CD4-positive, alpha-beta T cell treated with Interleukin-21 for 1 hour (primary cell): ENCODE data around the gene AMDHD1.
A peak's percentile ranks its signal among the peaks of the same experiment; 100 is the strongest.

Experiments
- DNase-seq: peaks from one replicate; pipeline ENCODE4 v3.0.0-alpha.2; 2020

Gene AMDHD1, protein sequence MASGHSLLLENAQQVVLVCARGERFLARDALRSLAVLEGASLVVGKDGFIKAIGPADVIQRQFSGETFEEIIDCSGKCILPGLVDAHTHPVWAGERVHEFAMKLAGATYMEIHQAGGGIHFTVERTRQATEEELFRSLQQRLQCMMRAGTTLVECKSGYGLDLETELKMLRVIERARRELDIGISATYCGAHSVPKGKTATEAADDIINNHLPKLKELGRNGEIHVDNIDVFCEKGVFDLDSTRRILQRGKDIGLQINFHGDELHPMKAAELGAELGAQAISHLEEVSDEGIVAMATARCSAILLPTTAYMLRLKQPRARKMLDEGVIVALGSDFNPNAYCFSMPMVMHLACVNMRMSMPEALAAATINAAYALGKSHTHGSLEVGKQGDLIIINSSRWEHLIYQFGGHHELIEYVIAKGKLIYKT

DNA sequence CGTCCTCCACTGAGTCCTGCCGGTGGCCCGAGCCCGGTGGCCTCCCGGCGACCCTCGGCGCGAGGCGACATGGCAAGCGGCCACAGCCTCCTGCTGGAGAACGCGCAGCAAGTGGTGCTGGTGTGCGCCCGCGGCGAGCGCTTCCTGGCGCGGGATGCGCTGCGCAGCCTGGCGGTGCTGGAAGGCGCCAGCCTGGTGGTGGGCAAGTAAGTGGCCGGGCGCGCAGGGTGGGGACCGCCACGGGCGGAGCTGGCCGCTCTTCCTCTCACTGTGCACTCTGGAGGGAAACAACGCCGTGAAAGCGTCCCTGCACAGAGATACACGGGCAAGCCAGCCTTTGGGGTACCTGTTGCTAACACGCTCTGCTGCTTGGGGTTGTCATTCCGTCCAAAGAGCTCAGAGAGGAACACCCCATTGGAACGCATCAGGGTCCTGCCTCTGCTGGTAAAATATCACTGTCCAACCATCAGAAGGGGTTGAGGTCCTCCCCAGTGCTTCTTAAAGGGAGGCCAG, at the start of gene AMDHD1:
TSS of gene AMDHD1 (plus strand) at position 2 of the 513 bp plus-strand sequence. CDS start at position 70, 68 bp downstream.
- peak; percentile 58 for DNase-seq

DNA sequence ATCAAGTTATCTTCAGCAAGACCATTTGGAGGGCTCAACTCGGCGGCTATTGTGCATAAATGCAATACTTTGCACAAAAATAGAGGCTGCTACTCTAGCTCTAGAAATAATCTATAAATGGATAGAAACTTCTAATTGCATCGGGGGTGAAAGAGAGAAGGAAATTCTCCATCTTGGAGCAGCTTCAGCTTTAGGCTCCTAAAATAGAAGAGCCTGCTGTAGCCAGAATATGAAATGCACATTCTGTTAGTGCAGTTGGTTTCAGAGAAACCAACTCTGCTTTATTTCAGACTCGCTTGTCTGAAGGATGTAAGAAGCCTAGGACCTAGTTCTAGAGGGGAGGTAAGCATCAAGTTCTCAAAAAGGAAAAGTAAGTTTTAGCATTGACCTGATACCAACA, 46.3 kb upstream of the AMDHD1 start:
- no peak for DNase-seq

DNA sequence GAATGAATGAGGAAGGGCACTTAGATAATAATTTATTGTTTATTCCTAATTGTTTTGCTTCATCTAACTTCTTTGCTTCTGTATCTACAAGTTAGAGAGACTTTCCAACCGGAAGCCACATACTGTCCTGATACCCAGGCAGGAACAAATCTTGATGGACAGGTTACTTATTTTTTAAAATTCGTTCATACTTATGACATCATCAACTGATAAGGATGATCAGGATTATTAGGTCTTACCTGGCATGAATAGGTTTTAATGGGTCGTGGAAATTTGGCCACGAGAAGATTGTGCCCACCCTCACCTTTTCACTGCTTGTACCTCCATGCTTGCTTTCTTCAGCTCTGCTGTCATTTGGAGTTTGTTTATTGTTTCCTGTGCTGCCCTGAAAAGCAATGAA, 45.0 kb upstream of the AMDHD1 start:
- no peak for DNase-seq

DNA sequence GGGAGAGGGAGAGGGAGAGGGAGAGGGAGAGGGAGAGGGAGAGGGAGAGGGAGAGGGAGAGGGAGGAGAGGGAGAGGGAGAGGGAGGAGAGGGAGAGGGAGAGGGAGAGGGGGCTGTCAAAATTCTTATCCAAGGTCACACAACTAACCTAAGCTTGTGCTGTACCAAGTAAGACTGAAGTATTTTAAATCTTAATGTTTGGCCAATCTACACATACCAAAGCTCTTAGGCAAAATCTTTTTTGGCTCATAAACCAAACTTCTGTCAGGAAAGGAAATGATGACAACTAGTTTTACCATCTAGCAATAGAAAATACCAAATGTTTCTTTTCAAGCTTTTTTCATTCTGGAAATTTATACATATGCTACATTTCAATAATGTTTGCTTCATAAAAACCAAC, 34.6 kb upstream of the AMDHD1 start:
- DNase-seq = no peak

DNA sequence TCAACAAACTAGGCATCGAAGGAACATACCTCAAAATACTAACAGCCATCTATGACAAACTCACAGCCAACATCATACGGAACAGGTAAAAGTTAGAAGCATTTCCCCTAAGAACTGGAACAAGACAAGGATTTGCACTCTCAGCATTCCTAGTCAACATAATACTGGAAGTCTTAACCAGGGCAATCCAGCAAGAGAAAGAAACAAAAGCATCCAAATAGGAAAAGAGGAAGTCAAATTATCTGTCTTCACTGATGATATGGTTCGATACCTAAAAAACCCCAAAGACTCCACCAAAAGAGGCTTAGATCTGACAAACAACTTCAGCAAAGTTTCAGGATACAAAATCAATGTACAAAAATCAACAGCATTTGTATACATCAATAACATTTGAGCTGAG, 33.3 kb upstream of the AMDHD1 start:
- no peak for DNase-seq

DNA sequence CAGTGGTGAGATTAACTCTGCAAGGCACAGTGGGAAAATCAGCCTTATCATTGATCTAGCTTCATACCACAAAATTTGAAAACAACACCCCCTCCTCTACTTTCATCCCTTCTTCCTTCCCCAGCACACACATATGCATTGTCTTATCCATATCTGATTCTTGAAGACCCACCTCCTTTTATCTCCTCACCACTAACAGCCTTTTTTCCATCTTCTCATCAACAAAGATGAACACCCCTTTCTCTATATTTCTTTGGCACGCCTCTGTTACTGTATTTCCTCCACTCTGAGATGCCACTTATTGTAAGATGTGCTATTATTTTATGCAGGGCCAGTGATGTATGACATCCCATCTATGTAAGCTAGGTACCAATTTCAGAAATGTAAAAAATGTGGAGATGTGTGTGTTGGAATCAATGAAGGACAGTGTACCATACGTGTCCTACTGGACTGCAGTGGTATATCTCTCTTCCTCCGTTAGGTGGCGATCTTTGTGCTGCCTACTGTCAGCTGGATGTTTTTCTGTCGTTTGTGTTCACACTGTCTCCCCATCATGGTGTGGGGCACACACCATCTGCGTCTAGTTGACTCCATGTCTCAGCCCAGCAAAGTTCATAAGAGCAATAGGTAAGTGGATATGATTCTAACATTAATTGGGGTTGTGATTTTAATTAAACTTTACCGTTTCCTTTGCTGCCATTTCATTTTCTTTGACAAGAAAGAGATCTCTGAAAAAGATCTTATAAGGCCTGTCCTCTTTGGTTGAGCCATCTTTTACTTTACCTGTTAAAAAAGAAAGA, 24.7 kb upstream of the AMDHD1 start:
- DNase-seq = peak; percentile 73

DNA sequence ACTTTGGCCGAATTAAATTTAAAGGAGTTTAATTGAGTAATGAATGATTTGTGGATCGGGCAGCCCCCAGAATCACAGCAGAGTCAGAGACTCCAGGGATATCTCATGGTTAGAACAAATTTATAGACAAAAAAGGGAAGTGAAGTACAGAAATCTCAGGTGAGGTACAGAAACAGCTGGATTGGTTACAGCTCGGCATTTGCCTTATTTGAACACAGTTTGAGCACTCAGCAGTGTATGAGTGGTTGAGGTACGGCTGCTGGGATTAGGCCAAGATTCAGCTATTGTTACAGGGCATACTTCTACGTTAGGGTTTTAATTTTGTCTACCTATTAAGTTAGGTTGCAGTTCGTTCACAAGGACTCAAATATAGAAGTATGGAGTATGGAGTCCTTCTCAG, 24.0 kb upstream of the AMDHD1 start:
- no peak for DNase-seq

DNA sequence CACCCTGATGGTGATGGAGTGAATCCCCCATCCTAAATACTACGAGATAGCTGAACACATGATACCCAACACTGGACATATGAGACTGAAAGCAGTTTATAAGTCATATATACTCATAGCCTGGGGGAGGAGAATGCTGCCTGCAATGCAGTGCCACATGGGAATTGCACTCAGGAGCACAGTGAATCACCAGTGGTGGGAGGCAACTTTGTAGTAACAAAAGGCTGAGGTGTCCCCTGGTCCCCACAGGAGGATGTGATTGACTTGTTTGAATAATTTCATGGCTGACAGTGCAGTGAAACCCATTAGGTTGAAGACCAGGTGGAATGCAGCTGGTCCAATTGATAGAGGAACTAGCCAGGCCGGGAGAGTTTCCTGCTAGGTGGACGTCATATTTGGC, 20.9 kb upstream of the AMDHD1 start:
- DNase-seq = no peak

DNA sequence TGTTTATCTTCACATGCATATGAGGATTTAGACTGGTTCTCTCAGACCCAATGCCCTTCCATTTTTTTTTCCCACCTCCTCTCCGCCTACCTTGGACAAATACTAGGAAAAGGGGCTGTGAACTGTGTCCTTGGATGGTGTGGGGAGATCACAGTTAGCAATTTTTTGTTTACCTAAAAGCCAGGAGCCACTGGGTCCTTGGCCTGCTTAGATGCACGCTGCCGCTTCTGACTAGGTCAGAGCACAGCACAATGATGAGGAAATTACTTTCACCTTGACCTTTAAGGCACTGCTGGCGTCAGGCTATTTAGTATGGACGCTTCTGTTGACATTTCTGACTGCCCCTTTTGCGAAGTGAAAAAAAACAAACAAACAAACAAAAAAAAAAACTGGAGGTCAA, 2.6 kb upstream of the AMDHD1 start:
- no peak for DNase-seq

DNA sequence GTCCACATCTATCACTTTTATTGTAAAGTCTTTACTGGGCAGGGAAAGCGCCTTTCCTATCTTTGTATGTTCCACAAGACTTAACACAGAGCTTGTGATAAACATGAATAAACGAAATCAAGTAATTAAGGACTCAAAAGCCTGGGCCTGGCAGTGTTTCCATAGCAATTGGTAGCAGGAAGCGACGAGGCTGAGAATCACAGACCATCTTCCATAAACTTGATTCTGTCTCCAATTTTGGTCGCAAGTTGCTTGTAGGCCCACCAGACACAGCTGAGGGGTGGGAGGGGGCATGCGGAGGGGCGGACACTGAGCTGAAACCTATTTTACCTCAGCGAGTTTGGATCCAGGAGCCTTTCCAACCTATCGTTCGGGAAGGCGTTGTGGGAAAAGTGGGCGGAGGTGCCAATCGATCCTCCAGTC, 1.0 kb upstream of the AMDHD1 start:
- peak; percentile 6 for DNase-seq

DNA sequence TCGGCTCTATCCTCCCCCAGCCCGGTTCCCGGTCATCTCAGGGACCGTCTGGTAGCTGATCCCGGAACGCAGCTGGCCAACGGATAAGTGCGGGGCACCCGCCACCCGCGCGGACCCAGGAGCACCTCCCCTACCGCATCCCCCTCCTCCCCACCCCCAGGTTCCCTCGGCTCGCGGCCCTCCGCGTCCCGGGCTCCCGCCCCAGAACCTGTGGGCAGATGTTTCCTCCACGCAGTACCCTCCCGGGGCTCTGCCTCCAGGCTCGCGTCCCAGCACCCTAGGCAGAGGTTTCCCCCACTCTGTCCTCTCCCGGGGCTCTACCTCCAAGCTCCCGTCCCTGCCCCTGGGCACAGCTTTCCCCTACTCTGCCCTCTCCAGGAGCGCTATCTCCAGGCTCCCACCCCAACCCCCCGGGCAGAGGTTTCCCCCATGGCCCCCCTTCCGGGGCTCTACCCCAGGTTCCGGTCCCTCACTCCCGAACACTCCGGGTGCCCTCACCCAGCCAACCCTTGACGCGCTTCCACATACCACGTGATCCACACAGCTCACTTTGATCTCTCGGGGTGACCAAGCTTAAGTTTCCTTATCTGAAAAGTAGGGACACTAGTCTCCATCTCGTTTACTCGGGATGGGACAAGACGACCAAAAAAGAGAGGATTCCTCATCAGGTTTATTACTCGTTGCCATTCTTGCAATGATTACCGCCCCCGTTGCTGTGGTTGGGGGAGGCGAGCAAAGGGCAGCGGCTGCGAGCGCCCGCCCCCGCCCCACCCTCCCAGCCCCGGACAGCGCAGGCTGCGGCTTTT, 404 bp upstream of the AMDHD1 start, which contains the start of gene CCDC38:
TSS of gene CCDC38 (minus strand) at position 91 of the 806 bp plus-strand sequence. CDS start 6,105 bp downstream, outside the sequence.
- peak; percentile 86 for DNase-seq

DNA sequence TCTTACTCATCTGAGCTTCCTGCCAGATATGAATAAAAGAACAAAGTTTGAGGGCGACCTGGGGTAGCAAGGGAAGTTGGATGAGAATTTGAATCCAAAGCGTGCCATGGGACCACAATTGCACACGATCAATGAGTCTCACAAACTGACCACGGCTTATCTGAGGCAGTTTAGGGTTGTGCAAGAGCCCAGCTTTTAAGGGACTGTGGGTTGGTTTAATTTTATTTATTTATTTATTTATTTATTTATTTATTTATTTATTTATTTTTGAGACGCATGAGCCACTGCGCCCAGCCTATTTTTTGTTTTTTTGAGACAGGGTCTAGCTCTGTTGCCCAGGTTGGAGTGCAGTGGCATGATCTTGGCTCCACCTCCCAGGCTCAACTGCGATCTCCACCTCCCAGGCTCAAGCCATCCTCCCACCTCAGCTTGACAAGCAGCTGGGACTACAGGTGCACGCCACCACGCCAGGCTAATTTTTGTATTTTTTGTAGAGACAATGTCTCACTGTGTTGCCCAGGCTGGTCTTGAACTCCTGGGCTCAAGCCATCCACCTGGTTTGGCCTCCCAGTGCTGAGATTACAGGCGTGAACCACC, 1.1 kb downstream of the AMDHD1 start:
- DNase-seq = no peak

DNA sequence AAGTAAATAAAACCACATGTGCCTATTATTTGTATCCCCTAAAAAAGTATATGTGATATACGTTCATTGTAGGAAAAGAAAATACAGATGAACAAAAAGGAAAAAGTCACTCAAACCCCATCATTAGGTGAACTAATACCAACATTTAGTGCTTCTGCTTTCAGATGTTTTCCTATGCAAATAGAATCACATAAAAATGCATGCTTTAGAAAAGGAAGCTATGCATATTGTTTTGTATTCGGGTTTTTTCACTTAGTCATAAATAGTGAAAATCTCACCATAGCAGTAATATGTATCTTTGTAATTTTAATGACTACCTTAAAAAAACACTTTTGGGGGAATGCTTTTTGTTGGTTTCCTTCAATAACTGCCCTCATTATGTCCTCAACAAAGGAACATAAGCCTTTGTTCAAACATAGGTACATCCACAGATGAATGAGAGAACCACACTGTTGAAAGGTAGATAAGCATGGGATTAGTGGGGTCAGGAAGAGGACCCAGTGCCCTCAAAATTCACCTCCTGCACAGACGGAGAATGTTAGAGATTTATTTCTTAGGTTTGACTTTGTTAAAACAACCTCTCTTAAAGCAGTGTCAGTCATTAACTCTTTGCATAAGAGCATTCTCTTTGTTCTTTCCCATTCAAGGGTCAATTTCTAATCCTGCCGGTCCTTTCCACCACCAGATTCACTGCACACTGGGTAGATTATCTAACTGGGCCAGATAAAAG, 6.5 kb downstream of the AMDHD1 start:
- DNase-seq = no peak

DNA sequence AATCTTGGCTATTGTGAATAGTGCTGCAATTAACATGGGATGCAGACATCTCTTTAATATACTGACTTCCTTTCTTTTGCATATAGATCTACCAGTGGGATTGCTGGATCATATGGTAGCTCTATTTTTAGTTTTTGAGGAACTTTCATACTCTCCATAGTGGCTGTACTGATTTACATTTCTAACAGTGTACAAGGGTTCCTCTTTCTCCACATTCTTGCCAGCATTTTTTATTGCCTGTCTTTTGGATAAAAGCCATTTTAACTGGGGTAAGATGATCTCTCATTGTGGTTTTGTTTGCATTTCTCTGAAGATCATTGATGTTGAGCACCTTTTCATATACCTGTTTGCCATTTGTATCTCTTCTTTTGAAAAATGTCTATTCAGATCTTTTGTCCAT, 8.4 kb downstream of the AMDHD1 start:
- DNase-seq = no peak

DNA sequence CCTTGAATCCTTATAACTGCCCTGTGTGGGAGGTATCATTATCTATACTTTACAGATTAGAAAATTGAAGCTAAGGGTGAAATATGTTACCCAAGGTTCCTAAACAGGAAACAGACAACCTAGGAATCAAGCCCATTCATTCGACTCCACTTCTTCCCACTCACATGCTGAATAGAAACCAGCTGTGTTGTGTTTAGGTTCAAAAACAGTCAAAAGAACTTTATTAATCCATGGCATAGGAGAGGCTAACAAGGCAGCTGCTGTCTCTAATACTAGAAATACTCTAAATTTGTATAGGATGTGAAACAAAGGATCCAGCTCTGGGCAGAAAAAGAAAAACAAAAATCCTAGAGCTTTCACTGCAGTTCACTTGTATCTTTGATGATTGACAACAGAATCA, 9.9 kb downstream of the AMDHD1 start:
- DNase-seq = no peak

DNA sequence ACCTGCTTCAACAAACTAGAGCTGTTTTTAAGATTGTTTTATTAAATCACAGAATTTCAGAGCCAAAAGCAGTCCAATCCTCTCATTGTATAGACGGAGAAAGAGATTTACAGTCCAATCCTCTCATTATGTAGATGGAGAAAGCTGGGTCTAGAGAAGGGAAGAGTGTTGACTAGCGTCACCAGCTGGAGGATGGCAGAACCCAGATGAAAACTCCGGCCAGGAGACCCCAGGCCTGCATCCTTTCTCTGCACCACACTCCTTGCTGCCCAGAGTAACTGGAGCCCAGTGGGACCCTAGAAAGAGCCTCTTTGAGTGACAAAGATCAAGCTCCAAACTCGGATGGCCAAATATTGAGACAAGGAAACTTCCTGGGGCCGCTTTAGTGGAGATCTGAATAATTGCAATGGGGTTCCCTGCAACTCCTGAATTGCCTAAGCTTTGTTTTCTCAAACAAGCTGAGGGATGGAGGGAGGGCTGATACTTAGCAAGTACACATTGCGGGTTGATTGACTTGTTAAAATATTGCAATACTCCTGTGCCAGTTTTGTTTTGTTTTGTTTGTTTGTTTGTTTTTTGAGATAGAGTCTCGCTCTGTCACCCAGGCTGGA, 12.5 kb downstream of the AMDHD1 start:
- no peak for DNase-seq

DNA sequence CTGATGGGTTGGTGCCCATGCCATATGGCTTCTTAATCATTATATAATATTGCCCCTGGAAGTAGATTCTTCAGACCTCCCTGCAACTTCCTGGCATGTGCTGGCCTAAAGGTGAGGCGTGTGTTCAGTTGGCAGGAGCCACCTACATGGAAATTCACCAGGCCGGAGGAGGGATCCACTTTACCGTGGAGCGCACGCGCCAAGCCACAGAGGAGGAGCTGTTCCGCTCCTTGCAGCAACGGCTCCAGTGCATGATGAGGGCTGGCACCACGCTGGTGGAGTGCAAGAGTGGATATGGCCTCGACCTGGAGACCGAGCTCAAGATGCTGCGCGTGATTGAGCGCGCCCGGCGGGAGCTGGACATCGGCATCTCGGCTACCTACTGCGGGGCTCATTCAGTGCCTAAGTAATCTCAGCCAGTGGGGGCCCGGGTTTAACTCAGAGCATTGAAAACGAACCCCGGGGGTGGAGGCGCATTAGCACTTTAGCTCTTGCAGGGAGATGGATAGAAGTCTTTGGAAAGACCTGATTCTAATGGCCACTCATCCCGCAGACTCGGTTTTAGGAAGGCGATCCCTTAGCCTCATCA, 13.5 kb downstream of the AMDHD1 start:
- no peak for DNase-seq

DNA sequence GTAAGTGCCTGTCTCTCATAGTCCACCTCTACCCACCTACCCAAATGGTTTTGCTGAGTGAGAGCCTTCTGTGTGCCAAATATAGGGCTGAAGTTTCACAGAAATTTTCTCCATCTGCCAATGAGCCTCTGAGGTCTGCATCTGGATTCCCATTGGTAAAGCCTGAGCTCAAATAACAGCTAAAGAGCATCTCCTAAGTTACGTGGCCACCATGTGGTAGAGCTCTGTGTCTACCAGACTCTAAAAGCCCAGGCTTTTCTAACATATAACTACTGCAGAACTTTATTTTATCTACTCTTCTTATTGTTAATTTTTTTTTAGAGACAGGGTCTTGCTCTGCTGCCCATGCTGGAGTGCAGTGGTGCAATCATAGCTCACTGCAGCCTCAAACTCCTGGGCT, 16.0 kb downstream of the AMDHD1 start:
- no peak for DNase-seq

DNA sequence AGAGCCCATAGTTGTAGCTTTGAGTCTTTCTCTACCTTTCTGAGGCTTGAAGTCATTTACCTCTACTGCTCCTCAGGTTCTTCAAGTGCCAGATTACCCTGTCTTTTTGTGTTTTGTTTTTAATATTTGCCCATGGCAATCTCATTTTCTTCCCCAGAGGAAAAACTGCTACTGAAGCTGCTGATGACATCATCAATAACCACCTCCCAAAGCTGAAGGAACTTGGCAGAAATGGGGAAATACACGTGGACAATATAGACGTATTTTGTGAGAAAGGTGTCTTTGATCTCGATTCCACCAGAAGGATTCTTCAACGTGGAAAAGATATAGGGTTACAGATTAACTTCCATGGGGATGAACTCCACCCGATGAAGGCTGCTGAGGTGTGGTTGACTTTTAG, 17.1 kb downstream of the AMDHD1 start:
- DNase-seq = no peak

DNA sequence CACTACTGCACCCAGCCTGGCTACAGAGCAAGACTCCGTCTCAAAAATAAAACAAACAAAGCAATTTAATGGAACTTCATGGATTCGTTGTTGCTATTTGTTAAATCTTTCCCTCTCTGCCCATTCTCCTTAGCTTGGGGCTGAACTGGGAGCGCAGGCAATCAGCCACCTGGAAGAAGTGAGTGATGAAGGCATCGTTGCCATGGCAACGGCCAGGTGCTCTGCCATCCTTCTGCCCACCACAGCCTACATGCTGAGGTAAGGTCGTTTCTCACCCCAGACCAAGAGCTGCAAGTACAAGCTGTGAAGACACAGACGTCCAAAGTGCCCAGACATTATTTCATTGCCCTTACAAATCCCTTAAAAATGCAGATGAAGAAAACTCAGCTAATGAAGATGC, 19.1 kb downstream of the AMDHD1 start:
- no peak for DNase-seq

DNA sequence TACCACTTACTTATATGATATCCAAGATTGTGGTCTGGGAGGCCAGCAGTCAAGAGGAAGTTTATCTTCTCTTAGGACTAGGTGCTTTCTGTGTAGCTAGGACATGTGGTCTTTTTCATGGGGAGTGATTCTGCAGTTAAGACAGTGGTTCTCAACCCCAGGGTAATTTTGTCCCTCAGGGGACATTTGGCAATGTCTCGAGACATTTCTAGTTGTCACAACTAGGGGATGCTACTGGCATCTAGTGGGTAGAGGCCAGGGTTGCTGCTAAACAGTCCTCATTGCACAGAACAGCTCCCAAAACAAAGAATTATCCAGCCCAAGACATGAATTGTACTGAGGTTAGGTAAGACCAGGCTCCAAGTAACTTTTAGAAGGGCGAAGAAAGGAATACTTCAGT, 20.0 kb downstream of the AMDHD1 start:
- DNase-seq = no peak
